Hepatocyte (in vitro differentiated cells): ENCODE measurements around the gene TPBGL. TPM values are rescaled to one million over a fixed set of nuclear protein-coding genes. Genes with fewer than 3 reads are reported as not detected.

Experiments used
- DNase-seq: peaks from one replicate; pipeline ENCODE4 v3.0.0-alpha.2; 2016; ENCODE audit warnings: low spot score
- H2AFZ ChIP-seq: fragments of 200-600 bp; sonication (generic); 2 replicates; pipeline ENCODE4 v1.6.0; 2016; ENCODE audit warnings: antibody characterized with exemption, mild to moderate bottlenecking
- H3K27ac ChIP-seq: fragments of 200-600 bp; sonication (generic); 2 replicates; pipeline ENCODE4 v1.5.1; 2016; ENCODE audit warnings: mild to moderate bottlenecking
- H3K27me3 ChIP-seq: fragments of 200-600 bp; sonication (generic); 2 replicates; pipeline ENCODE4 v1.6.1; 2016
- H3K36me3 ChIP-seq: fragments of 200-600 bp; sonication (generic); replicated peaks from 2 replicates; pipeline ENCODE4 v1.5.1; 2016; ENCODE audit warnings: low read depth; ENCODE audit not compliant: insufficient read depth
- H3K4me1 ChIP-seq: fragments of 200-600 bp; sonication (generic); 2 replicates; pipeline ENCODE4 v1.5.1; 2016; ENCODE audit warnings: mild to moderate bottlenecking, moderate library complexity; ENCODE audit not compliant: insufficient read depth
- H3K4me2 ChIP-seq: fragments of 200-600 bp; sonication (generic); 2 replicates; pipeline ENCODE4 v1.6.0; 2016
- H3K4me3 ChIP-seq: fragments of 200-600 bp; sonication (generic); 2 replicates; pipeline ENCODE4 v1.5.1; 2016; ENCODE audit warnings: mild to moderate bottlenecking
- H3K79me2 ChIP-seq: fragments of 200-600 bp; sonication (generic); 2 replicates; pipeline ENCODE4 v1.6.0; 2017; ENCODE audit warnings: mild to moderate bottlenecking
- H3K9me2 ChIP-seq: fragments of 200-600 bp; sonication (generic); replicated peaks from 2 replicates; pipeline ENCODE4 v1.6.0; 2017; ENCODE audit warnings: mild to moderate bottlenecking; ENCODE audit not compliant: insufficient read depth
- H3K9me3 ChIP-seq: fragments of 200-600 bp; sonication (generic); 2 replicates; pipeline ENCODE4 v1.5.1; 2016; ENCODE audit warnings: low read depth, mild to moderate bottlenecking
- H4K20me1 ChIP-seq: fragments of 200-600 bp; sonication (generic); 2 replicates; pipeline ENCODE4 v1.6.0; 2016; ENCODE audit warnings: mild to moderate bottlenecking; ENCODE audit not compliant: insufficient read depth, poor library complexity, severe bottlenecking
- CTCF ChIP-seq: fragments of 200-600 bp; sonication (generic); IDR thresholded peaks from 2 replicates; pipeline ENCODE4 v1.5.1; 2016; ENCODE audit warnings: antibody characterized with exemption, mild to moderate bottlenecking; ENCODE audit not compliant: poor library complexity
- EZH2 ChIP-seq: fragments of 200-600 bp; sonication (generic); IDR thresholded peaks from 2 replicates; pipeline ENCODE4 v1.6.1; 2016; ENCODE audit warnings: antibody characterized with exemption, mild to moderate bottlenecking, borderline replicate concordance
- EZH2phosphoT487 ChIP-seq: fragments of 200-600 bp; sonication (generic); IDR thresholded peaks from one replicate; pipeline ENCODE4 v1.6.1; 2018; ENCODE audit warnings: antibody characterized with exemption, mild to moderate bottlenecking, low read depth, moderate library complexity; ENCODE audit not compliant: unreplicated experiment, severe bottlenecking
- WGBS: methylation state at CpG from one replicate; pipeline ENCODE4 v1.1.6; 2016; ENCODE audit warnings: low lambda C conversion rate; ENCODE audit errors: missing lambda C conversion rate; 5-methylcytosine and 5-hydroxymethylcytosine counted together
- polyA plus RNA-seq: library from polyadenylated mRNA; unstranded; fragments of >200 nt; fragmentation: Nextera tagmentation; extraction: Ambion mirVana; gene quantifications from 2 replicates; pipeline ENCODE4 v1.2.1, GENCODE V29; 2016
- total RNA-seq: library from RNA; depleted of rRNA; stranded (reverse); fragments of >200 nt; gene quantifications from 2 replicates; pipeline ENCODE4 v1.2.3, GENCODE V29; 2014

The TPBGL gene
- total and polyA plus RNA-seq, 2 experiments from 2014 or later = 0.12 TPM; not detected in 1

- Histone ChIP-seq H3K9me2 (no peaks in the 10 kb centered on the region), H2AFZ (no peak overlapping the region), H3K4me3 (no peak overlapping the region), H3K4me2 (no peak overlapping the region), H3K36me3 (no peaks in the 10 kb centered on the region), H3K27ac (no peak overlapping the region), H4K20me1 (no peaks in the 10 kb centered on the region), H3K9me3 (no peaks in the 10 kb centered on the region), H3K27me3 (peaks cover 15% of the 10 kb centered on the region), H3K79me2 (no peaks in the 10 kb centered on the region), H3K4me1 (no peaks in the 10 kb centered on the region)
- TF ChIP-seq EZH2phosphoT487 = no peak
- no peak for TF ChIP-seq CTCF
- no peak for TF ChIP-seq EZH2
- no peak for DNase-seq
- 69% methylated on average over 2 of the region's 2 CpGs for WGBS
Observed at GRCh38 chr11:75219869-75220268, 20.7 kb upstream of the TPBGL start.

- H4K20me1 ChIP-seq = no peaks in the 10 kb centered on the region
- DNase-seq = no peak
- H3K27me3 ChIP-seq = no peaks in the 10 kb centered on the region
- H3K79me2 ChIP-seq = no peaks in the 10 kb centered on the region
- no peaks in the 10 kb centered on the region for H3K36me3 ChIP-seq
- H3K9me2 ChIP-seq = no peaks in the 10 kb centered on the region
- no peak overlapping the region for H3K27ac ChIP-seq
- H2AFZ ChIP-seq = no peak overlapping the region
- H3K4me3 ChIP-seq = no peak overlapping the region
- WGBS = 55% methylated on average over 5 of the region's 5 CpGs
- TF ChIP-seq EZH2 = no peak
- TF ChIP-seq CTCF = no peak
- TF ChIP-seq EZH2phosphoT487 = no peak
- H3K4me1 ChIP-seq = no peaks in the 10 kb centered on the region
- H3K9me3 ChIP-seq = no peaks in the 10 kb centered on the region
- no peak overlapping the region for H3K4me2 ChIP-seq
Observed at GRCh38 chr11:75223954-75224643, 16.5 kb upstream of the TPBGL start.

- no peak overlapping the region for H3K4me2 ChIP-seq
- no peak overlapping the region for H3K27ac ChIP-seq
- no peaks in the 10 kb centered on the region for H4K20me1 ChIP-seq
- no peaks in the 10 kb centered on the region for H3K79me2 ChIP-seq
- WGBS = 71% methylated on average over 4 of the region's 4 CpGs
- TF ChIP-seq CTCF (no peak), EZH2phosphoT487 (no peak), EZH2 (no peak)
- no peaks in the 10 kb centered on the region for H3K36me3 ChIP-seq
- no peaks in the 10 kb centered on the region for H3K9me2 ChIP-seq
- DNase-seq = no peak
- H2AFZ ChIP-seq = no peak overlapping the region
- H3K4me1 ChIP-seq = no peaks in the 10 kb centered on the region
- H3K9me3 ChIP-seq = no peaks in the 10 kb centered on the region
- H3K27me3 ChIP-seq = no peaks in the 10 kb centered on the region
- H3K4me3 ChIP-seq = no peak overlapping the region
Observed at GRCh38 chr11:75225794-75226193, 14.8 kb upstream of the TPBGL start.
